ENCODE results near the gene TNIK.

Gene TNIK

DNA sequence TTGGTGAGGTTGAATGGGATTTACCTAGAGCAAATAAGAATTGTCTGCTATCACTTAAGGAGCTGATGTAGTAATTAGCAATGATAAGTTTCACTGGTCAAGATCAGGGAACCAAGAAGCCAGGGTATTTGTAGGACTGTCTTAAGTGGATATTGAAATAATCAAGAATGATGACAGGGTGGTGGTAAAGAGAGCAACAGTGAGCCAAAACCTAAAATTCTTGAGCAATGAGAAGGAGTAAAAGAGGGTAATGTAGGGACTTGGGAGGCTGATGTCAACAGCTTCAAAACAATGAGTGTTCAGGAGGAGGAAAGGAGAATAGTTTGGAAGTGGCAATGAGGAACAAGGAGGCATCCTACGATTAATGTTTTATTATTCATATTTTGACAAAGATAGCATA is 402.1 kb downstream of the TNIK start:
- DNase-seq: no peak

DNA sequence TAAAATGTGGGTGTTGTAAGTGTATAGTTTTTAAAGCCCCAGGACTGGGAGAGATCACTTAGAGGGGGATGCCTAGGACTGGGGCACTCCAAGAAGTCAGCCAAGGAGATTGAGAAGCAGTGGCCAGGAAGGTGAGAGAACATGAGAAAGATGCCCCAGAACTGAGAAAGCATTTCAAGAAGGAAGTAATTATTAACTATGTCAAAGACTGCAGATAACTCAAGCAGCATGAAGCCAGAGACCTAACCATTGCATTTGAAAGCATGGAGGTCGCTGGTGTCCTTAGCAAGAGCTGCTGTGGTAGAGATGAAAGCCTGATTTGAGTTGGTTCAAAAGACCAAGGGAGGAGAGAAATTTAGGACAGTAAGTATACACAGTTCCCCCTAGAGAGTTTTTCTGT is 403.1 kb downstream of the TNIK start:
- DNase-seq: no peak

DNA sequence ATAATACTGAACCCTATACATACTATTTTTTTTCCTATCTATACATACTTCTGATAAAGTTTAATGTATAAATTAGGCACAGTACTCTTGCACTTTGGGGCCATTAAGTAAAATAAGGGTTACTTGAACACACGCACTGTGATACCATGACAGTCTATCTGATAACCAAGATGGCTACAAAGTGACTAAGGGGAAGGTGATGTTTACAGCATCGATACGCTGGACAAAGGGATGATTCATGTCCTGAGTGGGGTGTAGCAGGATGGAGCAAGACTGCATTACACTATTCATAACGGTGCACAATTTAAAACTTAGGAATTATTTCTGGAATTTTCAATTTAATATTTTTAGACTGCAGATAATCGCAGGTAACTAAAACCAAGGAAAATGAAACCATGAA is 403.7 kb downstream of the TNIK start:
- no peak for DNase-seq

DNA sequence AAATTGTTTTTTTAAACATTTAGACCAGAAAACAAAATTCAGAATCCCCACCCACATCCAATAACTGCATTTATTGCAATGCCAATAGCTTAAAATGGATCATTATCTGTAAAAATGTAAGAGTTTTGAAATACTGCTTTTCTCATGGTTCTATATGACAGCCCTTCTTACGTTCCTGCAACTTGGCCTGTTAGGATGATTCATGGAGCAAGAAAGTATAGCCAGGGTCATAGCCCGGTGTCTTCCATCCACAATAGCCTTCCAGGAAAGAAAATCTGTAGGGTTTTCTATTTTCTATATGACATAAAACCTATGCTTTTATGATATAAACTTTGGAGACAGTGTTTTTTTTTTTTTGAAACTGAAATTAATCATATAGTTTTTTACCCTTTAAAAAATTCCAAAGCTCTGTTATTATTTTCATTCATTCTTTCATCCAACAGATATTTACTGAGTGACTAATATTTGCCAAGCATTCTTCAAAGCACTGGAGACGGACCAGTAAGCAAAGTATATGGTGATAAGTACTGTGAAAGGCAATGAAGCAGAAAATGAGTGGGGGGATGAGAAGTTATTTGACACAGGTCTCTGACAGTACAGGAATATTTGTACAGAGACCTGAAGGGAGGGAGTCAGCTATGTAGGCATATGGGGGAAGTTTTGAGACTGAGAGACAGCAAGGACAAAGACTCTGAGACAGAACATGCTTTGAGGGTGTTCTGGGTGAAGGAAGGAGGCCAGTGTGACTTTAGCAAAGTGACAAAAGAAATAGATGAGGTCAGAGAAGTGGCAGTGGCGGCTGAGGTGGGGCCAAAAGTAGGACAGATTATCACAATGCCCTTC is 404.6 kb downstream of the TNIK start:
- peak; percentile 18 for DNase-seq

DNA sequence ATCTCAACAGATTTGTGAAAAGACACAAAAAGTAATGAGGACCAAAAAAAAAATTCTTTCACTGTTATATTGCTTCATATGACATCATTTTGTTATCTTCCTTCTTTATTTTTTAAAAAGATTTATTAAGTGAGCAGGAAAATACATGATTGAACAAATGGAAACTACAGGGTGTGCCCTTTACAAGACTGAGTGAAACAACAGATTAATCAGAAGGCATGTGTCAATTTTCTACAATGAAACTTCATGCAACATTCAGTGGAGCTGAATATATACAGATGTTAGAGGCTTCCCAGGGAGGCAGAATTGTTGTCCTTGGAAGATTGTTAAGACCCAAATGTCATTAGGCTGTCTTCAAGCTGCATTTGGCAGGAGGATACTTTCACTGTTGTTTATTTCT is 405.3 kb downstream of the TNIK start:
- no peak for DNase-seq

DNA sequence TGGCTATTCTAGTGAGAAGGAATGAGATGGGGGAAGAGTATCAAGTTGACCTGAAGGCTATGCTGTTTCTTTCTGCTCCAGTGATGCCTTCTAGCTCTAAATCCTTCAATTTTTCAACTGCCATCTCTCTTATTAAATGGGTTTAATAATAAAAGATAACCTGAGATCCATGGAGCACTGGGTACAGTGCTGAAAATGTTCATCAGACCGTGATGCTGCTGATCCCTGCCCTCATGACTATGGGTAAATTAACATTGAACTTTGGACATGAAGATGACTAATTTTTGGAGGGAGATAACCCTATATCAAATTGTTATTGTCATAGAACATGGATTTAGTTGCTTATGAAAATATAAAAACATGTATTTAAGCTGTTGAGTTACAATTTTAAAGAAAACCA is 406.0 kb downstream of the TNIK start:
- no peak for DNase-seq

DNA sequence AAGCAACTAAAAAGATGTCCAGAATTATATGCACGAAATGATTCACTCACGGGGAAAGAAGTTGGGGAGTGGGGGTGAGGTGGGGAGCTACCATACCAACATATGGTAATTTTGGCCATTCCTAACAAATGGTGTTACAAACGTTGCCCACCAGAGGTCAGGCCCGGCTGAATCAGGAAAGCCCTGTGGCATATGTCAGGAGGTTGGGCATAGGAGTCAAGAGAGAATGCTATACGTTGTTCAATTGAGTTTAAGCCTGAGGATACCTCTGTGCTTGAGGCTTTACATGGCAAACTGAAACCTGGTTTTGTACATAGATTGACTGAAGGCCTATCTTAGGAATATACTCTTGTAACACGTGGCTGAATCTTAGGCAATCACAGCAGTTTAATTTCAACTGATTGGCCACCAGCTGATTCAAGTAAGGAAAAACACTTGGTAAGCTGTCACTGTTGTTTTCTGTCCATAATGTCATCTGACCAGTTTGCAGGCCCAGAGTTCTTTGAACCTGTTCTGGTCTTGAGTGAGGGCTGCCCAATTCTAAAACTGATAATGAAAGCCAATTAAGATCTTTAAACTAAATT is 410.3 kb downstream of the TNIK start:
- peak; percentile 6 for DNase-seq

DNA sequence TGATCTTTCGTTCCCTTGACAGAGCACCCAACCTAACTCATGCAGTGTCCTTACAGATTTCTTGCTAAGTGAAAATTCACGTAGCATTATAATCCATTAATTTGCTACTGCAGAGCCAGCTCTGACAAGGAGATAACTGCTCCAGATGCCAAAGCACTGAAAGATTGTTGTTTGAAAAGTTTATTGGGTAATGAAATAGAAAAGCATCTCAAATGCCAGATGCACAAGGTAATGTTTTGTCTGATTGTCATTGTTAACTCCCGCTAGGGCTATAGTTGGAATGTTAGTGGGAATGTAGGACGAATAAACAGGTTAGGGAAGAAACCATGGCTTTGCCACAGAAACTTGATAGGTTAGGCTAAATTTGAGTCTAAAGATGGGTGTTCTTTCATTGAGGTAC is 413.4 kb downstream of the TNIK start:
- no peak for DNase-seq

DNA sequence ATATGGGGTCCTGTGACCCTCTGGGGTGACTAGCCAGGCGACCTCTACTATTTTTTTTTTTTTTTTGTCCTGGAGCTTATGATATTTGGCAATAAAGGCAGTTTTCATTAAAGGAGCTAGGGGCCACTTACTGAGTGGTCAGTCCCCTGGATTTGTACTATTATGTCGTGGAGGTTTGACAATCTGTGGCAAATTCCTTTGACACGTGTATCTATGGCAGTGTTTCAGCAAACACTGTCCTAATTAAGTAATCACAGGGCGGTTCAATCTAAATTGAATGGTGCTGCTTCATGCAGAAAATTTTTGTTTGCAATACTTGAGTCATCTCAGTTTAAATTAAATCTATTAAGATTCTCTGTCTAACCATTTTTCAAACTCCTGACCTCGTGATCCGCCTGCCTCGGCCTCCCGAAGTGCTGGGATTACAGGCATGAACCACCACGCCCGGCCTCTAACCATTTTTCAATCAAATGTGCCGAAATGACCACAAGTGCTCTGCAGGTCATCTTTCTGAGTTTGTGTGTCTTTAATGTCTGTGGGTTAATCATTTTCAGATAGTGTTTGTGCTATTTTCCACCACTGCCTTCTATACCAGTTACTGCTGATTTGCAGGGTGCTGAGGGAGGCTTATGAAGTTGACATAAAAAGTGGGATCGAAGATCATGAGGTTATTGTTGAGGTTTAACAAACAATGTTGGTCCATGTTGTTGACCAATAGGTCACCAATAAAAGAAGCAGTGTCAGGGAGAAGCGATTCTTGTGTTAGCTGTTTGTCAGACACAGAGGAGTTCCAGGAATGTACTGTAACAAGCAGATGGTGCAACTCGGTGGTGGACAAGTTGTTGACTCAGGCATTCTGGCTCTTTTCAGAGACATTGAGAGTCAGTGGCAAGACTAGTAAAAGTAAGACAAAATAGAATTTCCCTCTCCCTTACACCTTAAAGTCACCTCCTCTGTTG is 415.1 kb downstream of the TNIK start:
- no peak for DNase-seq

DNA sequence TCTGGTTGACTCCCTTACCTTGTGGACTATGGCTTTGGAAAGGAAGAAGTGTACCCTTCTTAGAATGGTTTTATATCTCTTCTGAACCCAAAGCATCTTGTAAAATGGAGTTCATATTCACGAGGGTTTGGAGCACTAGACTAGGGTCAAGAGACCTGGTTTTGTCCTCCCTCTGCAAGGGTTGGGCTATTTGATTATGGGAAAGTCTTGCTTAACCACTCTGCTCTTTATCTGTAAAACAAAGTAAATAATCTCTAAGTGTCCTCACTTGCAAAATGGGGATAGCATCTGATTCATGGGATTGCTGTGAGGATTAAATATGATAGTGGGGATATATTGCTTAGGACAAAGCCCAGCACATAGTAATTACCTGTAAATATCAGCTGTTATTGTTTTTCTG is 415.8 kb downstream of the TNIK start:
- DNase-seq: no peak

DNA sequence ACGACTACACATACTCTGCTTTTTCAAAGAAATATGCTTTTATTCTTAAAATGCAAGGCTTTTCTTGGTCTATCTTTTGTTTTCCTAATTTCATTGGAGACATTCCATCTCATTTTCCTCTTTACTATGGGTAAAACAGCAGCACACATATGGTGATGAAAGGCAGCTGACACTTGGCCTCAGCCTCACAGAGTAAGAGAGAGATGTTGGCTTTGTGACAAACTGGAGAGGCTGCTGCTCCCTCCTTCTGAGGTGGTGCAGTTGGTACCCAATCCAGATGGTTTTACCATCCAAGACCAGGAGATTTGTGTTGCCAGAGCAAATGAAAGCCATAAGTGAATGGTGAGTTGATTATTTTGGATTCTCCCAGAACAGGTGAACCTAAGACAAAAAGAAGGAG is 420.5 kb downstream of the TNIK start:
- DNase-seq: no peak

DNA sequence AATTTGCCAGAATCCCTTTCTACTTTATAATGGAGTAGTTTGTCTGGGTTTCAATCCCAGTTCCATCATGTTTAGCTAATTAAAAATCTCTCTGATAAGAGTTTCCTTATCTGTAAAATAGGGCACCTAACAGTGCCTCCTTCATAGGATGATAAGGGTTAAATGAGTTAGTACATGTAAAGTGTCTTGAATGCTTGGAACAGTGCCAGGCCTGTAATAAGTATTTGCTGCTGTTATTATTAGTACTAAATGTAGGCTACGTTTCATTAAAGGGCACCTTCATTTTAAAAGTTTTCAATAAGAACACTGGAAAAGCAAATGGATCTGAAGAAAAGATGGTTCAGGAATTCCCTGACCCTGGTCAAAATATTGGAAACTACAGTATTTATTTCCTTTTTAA is 421.9 kb downstream of the TNIK start:
- no peak for DNase-seq

DNA sequence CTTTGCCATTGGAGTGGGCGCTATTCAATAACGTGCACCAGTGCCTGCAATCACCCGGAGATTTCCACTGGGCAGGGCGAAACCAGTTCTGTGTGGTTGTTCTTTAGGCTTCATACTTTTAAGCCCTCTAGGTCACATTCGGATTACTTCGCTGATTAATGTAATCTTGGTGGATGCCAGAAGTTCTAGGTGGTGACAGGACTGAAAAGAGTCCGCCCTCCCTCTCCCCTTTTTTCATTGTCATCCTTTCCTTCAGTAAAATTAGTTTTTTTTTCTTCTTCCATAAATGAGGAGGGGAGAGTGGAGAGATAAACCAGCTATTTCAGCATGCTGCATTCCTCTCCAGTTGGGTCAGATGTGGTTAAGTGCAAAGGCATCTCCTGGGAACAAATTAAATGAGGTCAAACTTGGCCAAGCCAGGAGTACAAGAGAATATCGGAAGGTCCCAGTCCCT is 431.4 kb downstream of the TNIK start:
- no peak for DNase-seq

DNA sequence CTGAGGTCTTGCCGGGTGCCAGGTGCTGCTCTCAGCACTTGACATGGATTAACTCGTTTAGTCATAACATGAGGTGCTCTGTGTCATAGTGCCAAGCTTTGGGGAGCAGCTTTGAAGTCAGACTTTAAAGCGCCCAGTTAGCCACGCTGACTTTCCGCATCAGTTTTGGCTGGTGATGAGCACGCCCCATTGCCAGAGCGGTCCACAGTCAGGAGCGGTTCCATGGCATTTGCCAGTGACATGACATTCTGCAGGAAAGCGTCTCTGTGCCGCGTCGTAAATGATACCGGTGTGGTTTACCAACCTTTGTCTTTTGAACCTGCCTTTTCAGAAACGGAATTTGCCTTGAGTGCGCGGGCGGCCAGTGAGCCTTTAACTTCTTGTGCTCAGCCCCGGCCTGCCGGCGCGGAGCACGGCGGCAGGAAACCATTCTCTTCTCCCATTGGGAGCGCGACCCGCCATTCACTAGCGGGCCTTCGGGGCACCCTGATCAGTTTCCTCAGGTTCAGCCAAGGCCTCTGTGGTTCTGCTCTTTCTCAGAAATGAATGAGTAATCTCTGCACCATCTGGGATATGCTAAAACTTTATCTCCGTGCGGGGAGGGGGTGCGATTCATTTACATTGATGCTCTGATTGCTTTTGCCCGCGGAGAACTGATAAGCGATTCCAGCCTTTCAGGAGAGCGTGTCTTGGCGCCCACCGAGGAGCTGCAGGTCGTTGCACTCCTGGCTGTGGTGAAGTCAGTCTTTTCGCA is 432.0 kb downstream of the TNIK start:
- DNase-seq: no peak

DNA sequence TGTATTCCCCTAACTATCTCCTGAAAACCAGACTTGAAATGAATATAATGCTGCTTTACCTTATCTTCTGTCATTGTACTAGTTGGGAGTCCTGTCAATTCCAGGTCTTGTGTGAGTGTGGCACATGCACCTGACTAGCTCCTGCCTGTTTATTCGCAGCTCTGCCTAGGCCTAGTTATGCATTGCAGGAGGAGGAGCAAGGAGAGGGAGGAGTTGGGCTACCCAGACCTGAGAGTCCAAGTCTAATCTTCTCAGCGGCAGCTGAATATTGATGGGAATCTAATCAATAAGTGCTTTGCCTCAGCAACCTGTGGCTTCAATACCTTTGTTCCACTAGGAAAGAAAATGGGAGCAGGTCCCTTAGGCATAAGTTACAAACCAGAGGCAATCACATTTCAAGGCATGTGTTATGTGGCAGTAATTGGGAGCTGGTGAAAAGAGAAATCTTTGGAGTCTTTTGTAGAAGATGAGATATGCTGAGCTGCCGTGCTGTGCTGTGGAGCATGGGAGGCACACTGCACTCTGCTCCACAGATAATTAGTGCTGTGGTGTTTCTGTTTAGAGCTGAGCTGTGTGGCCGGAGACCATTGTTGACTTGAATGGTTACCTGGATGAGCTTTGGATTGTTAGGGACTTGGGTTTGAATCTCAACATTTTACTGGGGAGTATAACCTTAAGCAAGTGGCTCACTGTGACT is 433.5 kb downstream of the TNIK start, which contains the start of gene SLC2A2:
Gene SLC2A2 (minus strand): TSS at position 124 of the 697 bp plus-strand sequence. CDS start 50 bp downstream, at position 74.
- DNase-seq: no peak

DNA sequence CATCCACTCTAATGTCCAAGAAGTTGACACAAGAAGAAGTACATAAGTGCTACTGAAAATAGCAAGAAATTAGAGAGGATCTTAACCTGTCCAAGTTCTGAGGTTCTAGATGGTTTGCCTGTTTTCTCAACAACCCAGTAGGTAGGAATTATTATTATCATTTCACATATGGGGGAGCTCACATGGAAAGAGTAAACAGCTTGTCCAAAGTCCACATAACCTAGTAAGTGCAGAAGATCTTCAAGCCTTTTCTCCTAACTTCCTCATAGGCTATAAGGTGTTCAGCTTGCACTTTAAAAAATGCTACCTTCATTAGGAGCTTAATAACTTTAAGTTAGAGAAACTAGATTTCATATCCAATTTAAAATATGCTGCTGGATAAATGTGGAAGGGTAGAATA is 436.6 kb downstream of the TNIK start:
- no peak for DNase-seq

DNA sequence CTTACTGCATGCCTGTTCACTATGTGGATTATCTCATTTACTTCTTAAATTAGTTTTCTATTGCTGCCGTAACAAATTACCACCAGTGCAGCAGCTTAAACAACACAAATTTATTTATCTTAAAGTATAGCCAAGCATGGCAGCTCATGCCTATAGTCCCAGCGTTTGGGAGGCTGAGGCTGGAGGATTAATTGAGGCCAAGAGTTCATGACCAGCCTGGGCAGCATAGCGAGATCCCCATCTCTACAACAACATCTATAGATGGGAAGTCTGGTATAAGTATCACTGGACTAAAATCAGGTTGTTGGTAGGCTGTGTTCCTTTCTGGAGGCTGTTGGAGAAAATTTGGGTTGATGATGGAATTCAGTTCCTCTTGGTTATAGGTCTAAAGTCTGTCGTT is 438.8 kb downstream of the TNIK start:
- DNase-seq: no peak

DNA sequence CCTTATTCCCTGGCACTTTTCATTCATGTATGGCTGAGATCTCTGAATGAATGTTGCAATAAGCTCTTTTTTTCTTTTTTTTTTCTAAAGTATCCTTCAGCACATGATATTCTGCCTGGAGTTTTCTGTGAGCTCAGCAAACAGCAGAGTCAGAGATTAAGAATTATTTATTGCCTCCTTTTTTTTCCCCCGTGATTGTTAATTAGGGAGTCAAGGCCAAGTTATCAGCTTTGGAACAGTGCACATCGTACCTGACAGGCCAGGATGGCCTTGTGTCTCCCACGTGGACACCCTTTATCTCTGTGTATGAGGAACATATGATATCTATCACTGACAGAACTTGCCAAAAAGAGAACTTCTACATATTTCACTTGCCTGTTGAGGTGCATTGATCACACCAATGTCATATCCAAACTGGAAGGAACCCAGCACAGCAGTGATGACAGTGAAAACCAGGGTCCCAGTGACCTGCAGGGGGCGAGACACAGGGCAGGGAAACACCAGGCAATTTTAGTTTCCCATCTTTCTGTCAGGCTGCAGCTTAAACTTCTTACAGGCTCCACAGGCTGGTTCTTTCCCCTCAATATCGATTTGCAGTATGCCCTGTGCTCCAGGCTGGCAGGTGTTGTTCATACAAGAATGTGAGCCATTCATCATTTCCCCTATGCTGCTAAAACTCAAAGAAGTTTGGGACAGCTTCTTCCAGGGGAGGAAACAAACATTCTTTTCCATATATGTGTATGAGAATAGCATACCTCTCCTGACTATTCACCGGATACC is 441.9 kb downstream of the TNIK start:
- no peak for DNase-seq

DNA sequence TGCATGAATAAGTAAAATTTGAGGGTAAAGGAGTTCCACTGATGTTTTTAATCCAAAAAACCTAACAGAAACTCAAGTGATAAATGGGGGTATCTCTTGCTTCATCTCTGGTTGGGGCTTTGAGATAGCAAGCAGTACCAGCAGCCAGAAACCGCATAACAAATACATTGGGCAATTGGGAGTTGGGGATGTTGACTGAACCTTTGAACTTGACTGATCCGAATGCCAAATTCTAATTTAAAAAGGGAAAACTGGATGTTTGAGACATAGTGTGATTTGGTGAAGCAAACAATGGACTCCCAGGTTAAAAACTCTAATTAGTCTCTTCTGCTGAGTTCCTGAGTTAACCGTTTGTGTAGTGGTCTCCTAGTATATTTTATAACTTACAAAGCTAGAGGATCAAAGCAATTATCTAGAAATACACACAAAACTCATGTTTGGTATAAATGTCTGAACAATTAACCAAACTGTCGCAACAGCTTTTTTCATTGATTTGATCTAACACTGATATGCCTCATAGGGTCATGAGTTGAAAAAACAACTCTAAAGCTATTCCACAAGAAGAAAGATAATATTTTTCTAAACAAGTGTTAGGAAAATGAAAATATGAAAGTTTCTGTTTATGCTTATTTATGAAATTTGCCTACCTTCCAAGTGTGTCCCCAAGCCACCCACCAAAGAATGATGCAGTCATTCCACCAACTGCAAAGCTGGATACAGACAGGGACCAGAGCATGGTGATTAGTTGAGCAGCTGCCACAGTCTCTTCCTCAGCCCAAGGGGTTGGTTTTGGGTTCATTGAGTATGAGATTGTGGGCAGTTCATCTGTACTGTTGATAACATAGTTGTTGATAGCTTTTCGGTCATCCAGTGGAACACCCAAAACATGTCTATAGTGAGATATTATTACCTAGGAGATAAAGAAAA is 446.1 kb downstream of the TNIK start:
- no peak for DNase-seq

DNA sequence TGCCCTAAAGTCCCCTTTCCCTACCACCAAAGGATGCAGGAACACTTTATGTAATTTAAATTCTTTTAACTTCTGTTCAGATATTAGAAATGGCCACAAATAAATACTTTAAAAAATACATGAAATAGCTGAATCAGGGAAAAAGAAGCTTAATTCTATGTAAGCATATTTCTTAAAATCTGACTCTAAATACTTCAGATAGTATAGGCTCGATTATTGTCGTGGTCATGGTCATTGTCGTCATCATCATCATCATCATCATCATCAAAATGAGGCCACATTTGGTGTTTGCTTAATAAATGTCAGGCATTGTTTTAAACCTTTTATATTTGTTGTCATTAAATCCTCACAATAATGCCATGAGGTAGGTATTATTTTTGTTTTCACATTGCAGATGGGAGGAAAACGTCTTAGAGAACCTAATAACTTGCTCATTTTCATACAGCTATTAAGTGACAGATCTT is 448.3 kb downstream of the TNIK start:
- DNase-seq: no peak
